Measurements from ENCODE around the gene RRP36.

GRCh38 chr6:43043310-43043709 lies 21.9 kb downstream of the RRP36 start:
- TF ChIP-seq POLR2A (IDR thresholded peaks at IDR 0.05; ENCODE audit: control extremely low read depth in 1 of 2, low read depth in 2 of 2, low read length in 2 of 2), result no peak
- no peak for TF ChIP-seq CHD2 (IDR thresholded peaks at IDR 0.05; ENCODE audit: low read length)
